Endodermal cell (in vitro differentiated cells): Measurements from ENCODE around the gene KCNAB2. TPM values are rescaled to one million over a fixed set of nuclear protein-coding genes. Genes with fewer than 3 reads are reported as not detected.

Experiments
- DNase-seq: peaks from one replicate; pipeline ENCODE4 v3.0.0-alpha.2; 2017
- H3K27ac ChIP-seq: 2 replicates; pipeline ENCODE4 v1.5.1; 2013; ENCODE audit warnings: mild to moderate bottlenecking, low read depth, low read length, moderate library complexity
- H3K27me3 ChIP-seq: 2 replicates; pipeline ENCODE4 v1.6.1; 2013; ENCODE audit warnings: mild to moderate bottlenecking, low read length, moderate library complexity; ENCODE audit not compliant: insufficient read depth, control insufficient read depth, poor library complexity, severe bottlenecking
- H3K36me3 ChIP-seq: 2 replicates; pipeline ENCODE4 v1.7.0; 2013; ENCODE audit warnings: mild to moderate bottlenecking, low read length, moderate library complexity; ENCODE audit not compliant: control insufficient read depth, insufficient read depth
- H3K4me1 ChIP-seq: one replicate; pipeline ENCODE4 v1.7.0; 2013; ENCODE audit warnings: low read length; ENCODE audit not compliant: control insufficient read depth, insufficient read depth
- H3K4me3 ChIP-seq: 2 replicates; pipeline ENCODE4 v1.5.1; 2013; ENCODE audit warnings: mild to moderate bottlenecking, low read length, moderate library complexity
- H3K9ac ChIP-seq: 2 replicates; pipeline ENCODE4 v1.6.1; 2013; ENCODE audit warnings: mild to moderate bottlenecking, low read length, moderate library complexity; ENCODE audit not compliant: poor library complexity, severe bottlenecking; ENCODE audit errors: extremely low read depth
- H3K9me3 ChIP-seq: 2 replicates; pipeline ENCODE4 v1.6.1; 2013; ENCODE audit warnings: mild to moderate bottlenecking, low read length, moderate library complexity; ENCODE audit not compliant: control insufficient read depth
- H3K27ac Mint-ChIP-seq: 2 replicates; pipeline ENCODE4 v1.8.0; 2020; ENCODE audit warnings: mixed read lengths
- H3K27me3 Mint-ChIP-seq: 2 replicates; pipeline ENCODE4 v1.8.0; 2021; ENCODE audit warnings: mild to moderate bottlenecking, mixed read lengths; ENCODE audit not compliant: insufficient read depth
- H3K36me3 Mint-ChIP-seq: 2 replicates; pipeline ENCODE4 v1.8.0; 2020; ENCODE audit warnings: low read depth, mixed read lengths
- H3K4me1 Mint-ChIP-seq: 2 replicates; pipeline ENCODE4 v1.8.0; 2020; ENCODE audit warnings: mixed read lengths
- H3K4me3 Mint-ChIP-seq: 2 replicates; pipeline ENCODE4 v1.8.0; 2020; ENCODE audit warnings: mild to moderate bottlenecking, moderate library complexity, mixed read lengths
- H3K9me3 Mint-ChIP-seq: 2 replicates; pipeline ENCODE4 v1.8.0; 2020; ENCODE audit warnings: mild to moderate bottlenecking, mixed read lengths
- WGBS, 2 experiments: methylation state at CpG; one replicate each; pipeline versions ENCODE4 v1.1.5 to v1.1.7; 2013; ENCODE audit warnings: missing lambda C conversion rate in 2 of 2, mixed read lengths in 1 of 2; ENCODE audit not compliant: insufficient coverage in 1 of 2, insufficient read length in 1 of 2; 5-methylcytosine and 5-hydroxymethylcytosine counted together
- total RNA-seq, 2 donors: library from RNA; stranded (reverse); fragmentation: NEBNext Ultra II Directional in 1 of 2; extraction: Animal tissue kit (Norgen Biotek cat#: 25700) in 1 of 2; gene quantifications; 2 replicates in 1 of 2; 3 replicates in 1 of 2; pipeline ENCODE4 v1.2.1, GENCODE V29; 2021
- TF ChIP-seq, protein P1 (sequence below): fragments of 200-600 bp; sonication (generic); conservative IDR thresholded peaks from 2 replicates; pipeline ENCODE4 v1.5.0; 2021; ENCODE audit warnings: antibody characterized with exemption, mild to moderate bottlenecking

KCNAB2 gene
- total RNA-seq, 2 donors from 2014 or later = 14.9 to 22.9 TPM

DNA sequence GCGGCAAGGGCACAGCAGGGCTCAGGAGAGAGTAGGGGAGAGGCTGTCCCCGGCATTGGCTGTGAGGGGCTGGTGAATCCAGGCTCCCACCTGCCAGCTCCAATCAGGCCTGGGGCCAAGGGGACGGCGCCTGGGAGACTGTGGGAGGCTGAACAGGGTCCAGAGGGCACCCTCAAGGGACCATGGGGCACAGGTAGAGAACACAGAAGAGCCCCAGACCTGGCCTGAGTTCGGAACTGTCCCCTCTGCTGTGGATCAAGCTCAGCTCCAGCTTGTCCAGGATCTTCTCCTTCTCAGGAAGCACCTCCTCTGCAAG lies 67.0 kb downstream of the KCNAB2 start:
- H3K4me3 ChIP-seq = no peak overlapping the region
- 80 to 94% methylated on average over 1 to 5 of the region's 5 CpGs for WGBS, 2 experiments
- H3K9me3 Mint-ChIP-seq = peaks cover 5% of the 10 kb centered on the region
- no peaks in the 10 kb centered on the region for H3K36me3 Mint-ChIP-seq
- no peaks in the 10 kb centered on the region for H3K4me1 ChIP-seq
- DNase-seq = no peak
- H3K4me3 Mint-ChIP-seq = no peak overlapping the region
- no peak overlapping the region for H3K27ac Mint-ChIP-seq
- H3K27me3 Mint-ChIP-seq = no peaks in the 10 kb centered on the region
- no peaks in the 10 kb centered on the region for H3K4me1 Mint-ChIP-seq
- H3K27me3 ChIP-seq = no peaks in the 10 kb centered on the region
- H3K9me3 ChIP-seq = no peaks in the 10 kb centered on the region
- no peak overlapping the region for H3K27ac ChIP-seq
- no peak overlapping the region for H3K9ac ChIP-seq
- no peaks in the 10 kb centered on the region for H3K36me3 ChIP-seq
- TF ChIP-seq, protein P1, sequence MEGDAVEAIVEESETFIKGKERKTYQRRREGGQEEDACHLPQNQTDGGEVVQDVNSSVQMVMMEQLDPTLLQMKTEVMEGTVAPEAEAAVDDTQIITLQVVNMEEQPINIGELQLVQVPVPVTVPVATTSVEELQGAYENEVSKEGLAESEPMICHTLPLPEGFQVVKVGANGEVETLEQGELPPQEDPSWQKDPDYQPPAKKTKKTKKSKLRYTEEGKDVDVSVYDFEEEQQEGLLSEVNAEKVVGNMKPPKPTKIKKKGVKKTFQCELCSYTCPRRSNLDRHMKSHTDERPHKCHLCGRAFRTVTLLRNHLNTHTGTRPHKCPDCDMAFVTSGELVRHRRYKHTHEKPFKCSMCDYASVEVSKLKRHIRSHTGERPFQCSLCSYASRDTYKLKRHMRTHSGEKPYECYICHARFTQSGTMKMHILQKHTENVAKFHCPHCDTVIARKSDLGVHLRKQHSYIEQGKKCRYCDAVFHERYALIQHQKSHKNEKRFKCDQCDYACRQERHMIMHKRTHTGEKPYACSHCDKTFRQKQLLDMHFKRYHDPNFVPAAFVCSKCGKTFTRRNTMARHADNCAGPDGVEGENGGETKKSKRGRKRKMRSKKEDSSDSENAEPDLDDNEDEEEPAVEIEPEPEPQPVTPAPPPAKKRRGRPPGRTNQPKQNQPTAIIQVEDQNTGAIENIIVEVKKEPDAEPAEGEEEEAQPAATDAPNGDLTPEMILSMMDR = no peak

DNA sequence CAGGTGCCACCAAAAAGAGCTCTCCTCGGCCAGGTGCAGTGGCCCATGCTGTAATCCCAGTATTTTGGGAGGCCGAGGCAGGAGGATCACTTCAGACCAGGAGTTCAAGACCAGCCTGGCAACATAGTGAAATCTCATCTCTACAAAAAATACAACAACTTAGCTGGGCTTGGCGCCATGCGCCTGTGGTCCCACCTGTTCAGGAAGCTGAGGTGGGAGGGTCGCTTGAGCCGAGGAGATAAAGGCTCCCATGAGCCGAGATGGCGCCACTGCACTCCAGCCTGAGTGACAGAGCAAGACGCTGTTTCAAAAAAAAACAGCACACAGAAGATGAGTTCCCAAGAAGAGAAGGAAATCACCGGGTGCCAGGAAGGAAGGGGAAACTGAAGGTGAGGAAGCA lies 67.4 kb downstream of the KCNAB2 start:
- H3K36me3 ChIP-seq = no peaks in the 10 kb centered on the region
- H3K9me3 ChIP-seq = no peaks in the 10 kb centered on the region
- H3K9ac ChIP-seq = no peak overlapping the region
- no peak overlapping the region for H3K4me3 ChIP-seq
- H3K27me3 Mint-ChIP-seq = no peaks in the 10 kb centered on the region
- no peaks in the 10 kb centered on the region for H3K36me3 Mint-ChIP-seq
- DNase-seq = no peak
- H3K27me3 ChIP-seq = no peaks in the 10 kb centered on the region
- TF ChIP-seq, protein P1 = no peak
- H3K27ac Mint-ChIP-seq = no peak overlapping the region
- WGBS, 2 experiments = 93 to 97% methylated on average over 9 to 10 of the region's 10 CpGs
- H3K4me3 Mint-ChIP-seq = no peak overlapping the region
- H3K4me1 ChIP-seq = no peaks in the 10 kb centered on the region
- H3K9me3 Mint-ChIP-seq = peaks cover 5% of the 10 kb centered on the region
- no peak overlapping the region for H3K27ac ChIP-seq
- H3K4me1 Mint-ChIP-seq = no peaks in the 10 kb centered on the region

DNA sequence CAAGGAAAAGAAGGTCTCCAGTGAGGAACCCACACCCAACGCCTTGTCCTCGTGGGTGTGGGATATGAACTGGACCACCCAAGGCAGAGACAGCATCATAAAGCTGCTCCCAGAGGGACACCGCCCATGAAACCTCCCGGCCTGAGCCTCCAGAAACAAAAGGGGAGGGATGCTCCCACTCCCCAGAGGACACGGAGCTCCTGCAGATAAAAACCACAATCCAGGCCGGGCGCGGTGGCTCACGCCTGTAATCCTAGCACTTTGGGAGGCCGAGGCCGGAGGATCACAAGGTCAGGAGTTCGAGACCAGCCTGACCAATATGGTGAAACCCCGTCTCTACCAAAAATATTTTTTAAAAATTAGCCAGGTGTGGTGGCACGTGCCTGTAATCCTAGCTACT lies 68.1 kb downstream of the KCNAB2 start:
- no peak overlapping the region for H3K27ac Mint-ChIP-seq
- no peaks in the 10 kb centered on the region for H3K4me1 Mint-ChIP-seq
- H3K9me3 Mint-ChIP-seq = peaks cover 5% of the 10 kb centered on the region
- 91 to 95% methylated on average over 12 to 14 of the region's 14 CpGs for WGBS, 2 experiments
- no peaks in the 10 kb centered on the region for H3K27me3 ChIP-seq
- no peaks in the 10 kb centered on the region for H3K4me1 ChIP-seq
- H3K36me3 ChIP-seq = no peaks in the 10 kb centered on the region
- TF ChIP-seq, protein P1 = no peak
- H3K36me3 Mint-ChIP-seq = no peaks in the 10 kb centered on the region
- no peak overlapping the region for H3K9ac ChIP-seq
- H3K9me3 ChIP-seq = no peaks in the 10 kb centered on the region
- no peak overlapping the region for H3K4me3 Mint-ChIP-seq
- H3K27ac ChIP-seq = no peak overlapping the region
- no peak overlapping the region for H3K4me3 ChIP-seq
- no peaks in the 10 kb centered on the region for H3K27me3 Mint-ChIP-seq
- DNase-seq = no peak
